ENCODE measurements around the gene OR1S1. TPM values are rescaled to one million over a fixed set of nuclear protein-coding genes. Genes with fewer than 3 reads are reported as not detected.

The OR1S1 gene
- total RNA-seq, 1 experiment from 2014 or later, result not detected

GRCh38 chr11:58227956-58228615, 15.6 kb downstream of the OR1S1 start:
- no peak for ATAC-seq
- intact Hi-C loops (cut with micrococcal nuclease), result no loop called here

More at GRCh38 chr11:58227956-58228615, 15.6 kb downstream of the OR1S1 start:
- TF ChIP-seq SP1 (IDR thresholded peaks at IDR 0.05; ENCODE audit: low read depth) (no peak), ZBTB33 (IDR thresholded peaks at IDR 0.05; ENCODE audit: extremely low read depth, insufficient replicate concordance, low read length) (no peak), MAX (IDR thresholded peaks at IDR 0.05) (no peak), ELF1 (IDR thresholded peaks at IDR 0.05; ENCODE audit: borderline replicate concordance, low read depth) (no peak), CBX3 (IDR thresholded peaks at IDR 0.05; ENCODE audit: low read depth) (no peak), RAD21 (IDR thresholded peaks at IDR 0.05; ENCODE audit: low read depth) (no peak), POLR2A (IDR thresholded peaks at IDR 0.05; ENCODE audit: borderline replicate concordance, extremely low read depth, insufficient read depth, insufficient read length) (no peak), EGR1 (IDR thresholded peaks at IDR 0.05; ENCODE audit: low read depth) (no peak), CEBPB (IDR thresholded peaks at IDR 0.05; ENCODE audit: low read depth) (no peak), EZH2 (IDR thresholded peaks at IDR 0.05) (no peak)
- BruUV-seq (replicated peaks), result no TSS peak
- no peak overlapping the region for H2AFZ ChIP-seq (ENCODE audit: low read depth, low read length, poor library complexity, severe bottlenecking)
- H3K9me2 ChIP-seq (ENCODE audit: insufficient read depth), result no peaks in the 10 kb centered on the region
- RAD21 ChIA-PET (ENCODE audit: low non-redundant PET in 1 of 2, low total read pairs in 2 of 2, uncharacterized antibody in 2 of 2, unreplicated experiment in 2 of 2), result no interaction called here
- no peak for DNase-seq (ENCODE audit: low read depth, low spot score)
- no peak overlapping the region for H3K9ac ChIP-seq (ENCODE audit: low read length)
- H3K4me3 ChIP-seq (replicated peaks in 1 of 2; ENCODE audit: low read depth in 1 of 2, low read length in 2 of 2), result no peak overlapping the region
- no peaks in the 10 kb centered on the region for H3K4me1 ChIP-seq (ENCODE audit: control insufficient read depth in 1 of 2, insufficient read depth in 2 of 2, low read length in 2 of 2)
- no peaks in the 10 kb centered on the region for H3K36me3 ChIP-seq (ENCODE audit: control insufficient read depth in 1 of 2, insufficient read depth in 2 of 2, low read length in 2 of 2)
- H3K9me3 ChIP-seq (ENCODE audit: control insufficient read depth in 1 of 2, insufficient read depth in 1 of 2, low read depth in 1 of 2, low read length in 2 of 2), result no peaks in the 10 kb centered on the region
- POLR2A ChIA-PET, result no interaction called here
- no peaks in the 10 kb centered on the region; the same call in 1 of the 2 replicates for H3K27me3 ChIP-seq (ENCODE audit: insufficient read depth, low read length)
- no peak overlapping the region for H3K27ac ChIP-seq (ENCODE audit: low read depth, low read length)
- CTCF ChIA-PET, result no interaction called here
- no peaks in the 10 kb centered on the region for H4K20me1 ChIP-seq (ENCODE audit: insufficient read depth)
- H3K79me2 ChIP-seq (ENCODE audit: insufficient read depth, low read length), result no peaks in the 10 kb centered on the region
- no peak overlapping the region for H3K4me2 ChIP-seq (ENCODE audit: low read length)

All from HCT116 (cell line).